HG03439 (cell line): ENCODE measurements around the gene OPN5.

ENCODE experiments used
- ATAC-seq: cut with Tn5 transposase; IDR thresholded peaks from one replicate; pipeline ENCODE4 v1.9.1; 2021; ENCODE audit warnings: mild to moderate bottlenecking, moderate library complexity; ENCODE audit not compliant: unreplicated experiment

OPN5 gene

DNA sequence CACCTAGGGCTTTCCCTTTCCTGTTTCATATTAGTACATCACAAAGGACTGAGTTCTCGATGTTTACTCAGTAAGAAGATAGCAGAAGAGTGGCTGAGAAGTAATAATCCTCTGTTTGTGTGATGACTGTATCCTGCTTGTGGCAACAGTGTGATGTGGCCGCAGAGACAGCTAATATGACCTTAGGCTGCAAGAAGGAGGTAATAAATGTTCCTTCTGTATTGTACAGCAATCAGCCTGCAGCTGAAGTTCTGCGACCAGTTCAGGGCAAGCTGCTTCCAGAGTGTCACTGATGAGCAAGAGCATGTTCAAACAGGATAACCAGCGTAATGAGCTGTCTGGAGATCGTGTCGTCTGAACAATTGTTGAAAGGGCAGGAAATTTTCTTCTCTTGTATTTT is 70.9 kb downstream of the OPN5 start:
- no peak for ATAC-seq

DNA sequence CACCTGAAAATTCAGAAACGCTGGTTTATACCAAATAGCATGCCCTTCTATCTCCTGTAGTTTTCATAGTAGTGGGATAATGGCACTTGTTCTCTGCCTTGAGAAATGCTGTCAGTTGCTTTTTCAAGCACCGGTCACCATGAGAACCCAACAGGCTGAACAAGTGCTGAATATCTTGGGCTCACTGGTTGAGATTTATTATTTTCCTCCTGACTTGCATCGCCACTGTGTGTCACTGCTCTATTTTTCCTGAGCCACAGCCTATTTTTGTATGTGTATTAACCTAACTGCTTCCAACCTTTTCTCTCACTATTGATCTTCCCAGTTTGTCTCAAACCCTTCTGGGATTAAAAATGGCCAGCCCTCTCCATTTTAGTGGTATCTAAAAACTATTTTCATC is 71.9 kb downstream of the OPN5 start:
- ATAC-seq, result no peak

DNA sequence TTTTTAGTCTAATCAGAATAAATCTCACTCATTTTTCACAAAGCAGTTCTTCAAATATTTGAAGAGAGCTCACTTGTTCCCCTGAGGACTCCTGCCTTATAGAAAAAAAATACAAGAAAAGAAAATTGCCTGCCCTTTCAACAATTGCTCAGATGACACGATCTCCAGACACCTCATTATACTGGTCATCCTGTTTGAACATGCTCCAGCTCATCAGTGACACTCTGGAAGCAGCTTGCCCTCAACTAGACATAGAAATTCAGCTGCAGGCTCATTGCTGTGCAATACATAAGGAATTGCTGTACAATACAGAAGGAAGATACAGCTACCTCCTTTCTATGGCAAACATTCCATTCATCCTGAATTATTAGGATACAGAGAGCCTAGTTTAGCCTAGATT is 73.1 kb downstream of the OPN5 start:
- no peak for ATAC-seq

DNA sequence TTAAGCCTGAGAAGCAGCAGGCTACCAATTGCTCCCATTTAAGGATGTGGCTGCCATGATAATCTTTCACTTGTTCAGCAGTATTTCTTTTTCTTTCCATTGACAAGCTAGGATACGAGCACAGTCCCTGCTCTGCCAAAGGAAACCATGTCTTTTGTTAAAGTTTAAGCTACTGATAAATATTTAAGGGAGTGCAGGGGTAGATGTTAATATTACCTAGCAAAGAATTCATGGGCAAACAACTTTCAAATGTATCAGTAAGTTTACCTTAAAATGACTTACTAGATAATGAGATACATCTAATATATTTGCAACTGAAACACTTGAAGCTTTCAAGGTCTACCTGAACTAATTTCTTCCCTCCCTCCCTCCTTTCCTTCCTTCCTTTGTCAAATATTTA is 77.3 kb downstream of the OPN5 start:
- ATAC-seq, result no peak

DNA sequence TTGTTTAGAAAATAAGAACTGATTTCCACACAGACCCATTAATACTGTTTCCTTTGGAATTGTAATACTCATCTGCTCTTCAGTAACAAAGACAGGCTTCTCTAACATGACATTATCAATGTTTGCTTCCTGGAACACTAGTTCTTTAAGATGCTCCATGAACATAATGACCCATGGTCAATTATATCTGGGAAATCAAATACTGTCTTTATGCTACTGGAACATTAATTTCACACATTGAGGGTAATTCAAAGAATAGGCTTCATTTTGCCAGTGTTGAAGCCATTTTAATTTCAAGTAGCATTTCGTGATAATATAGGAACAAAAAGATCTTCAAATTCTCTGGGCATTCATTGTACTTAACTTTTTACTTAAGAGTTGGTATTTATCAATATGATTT is 80.9 kb downstream of the OPN5 start:
- no peak for ATAC-seq

DNA sequence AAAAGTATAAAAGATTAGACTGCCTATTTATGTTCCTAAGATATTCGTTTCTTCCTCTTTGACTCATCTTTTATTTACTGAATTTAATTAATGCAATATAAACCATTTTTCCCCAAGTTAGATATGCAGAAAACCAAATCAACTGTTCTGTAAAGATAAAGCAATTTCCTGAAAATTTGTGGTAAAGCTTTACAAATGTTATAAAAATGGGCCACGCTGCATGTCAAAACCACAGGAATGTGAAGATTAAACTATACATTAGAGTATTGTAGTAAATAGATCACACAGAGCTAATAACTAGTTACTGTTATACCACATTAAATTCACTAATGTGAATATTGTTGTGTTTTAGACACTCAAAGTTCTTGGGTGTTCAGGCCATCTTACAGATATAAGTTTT is 83.4 kb downstream of the OPN5 start:
- ATAC-seq, result no peak

DNA sequence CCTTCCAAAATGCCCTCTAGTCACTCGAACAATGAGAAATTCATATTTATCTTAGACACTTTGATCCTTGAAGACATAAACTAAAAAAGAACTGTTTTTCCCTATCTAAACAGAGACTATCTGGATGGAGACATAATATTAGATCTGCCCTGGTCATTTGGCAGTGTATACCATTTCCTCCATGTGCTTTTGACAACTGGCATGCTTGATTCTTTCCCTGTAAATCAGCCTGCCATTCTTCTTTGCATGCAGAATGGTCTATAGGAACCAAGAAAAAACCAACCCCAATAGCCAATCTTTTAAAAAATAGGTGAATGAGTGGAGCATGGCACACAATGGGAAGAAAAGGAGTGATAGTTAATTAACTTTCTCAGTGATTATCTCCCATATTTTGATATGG is 93.8 kb downstream of the OPN5 start:
- no peak for ATAC-seq
